Neural cell (in vitro differentiated cells): Measurements from ENCODE around the gene TTC39B. TPM values are rescaled to one million over a fixed set of nuclear protein-coding genes. Genes with fewer than 3 reads are reported as not detected.

ENCODE experiments used
- H2AFZ ChIP-seq: fragments of 200-600, 300-800 bp; sonication (generic), shearing (Covaris generic); 2 replicates; pipeline ENCODE4 v1.6.0; 2014; ENCODE audit warnings: low read depth, mild to moderate bottlenecking, antibody characterized with exemption, low read length, moderate library complexity
- H3F3A ChIP-seq: fragments of 200-600 bp; shearing (Covaris generic); 2 replicates; pipeline ENCODE4 v1.6.1; 2016; ENCODE audit warnings: mild to moderate bottlenecking, moderate library complexity, mixed read lengths, antibody characterized with exemption, low read length; ENCODE audit not compliant: insufficient read depth, poor library complexity, severe bottlenecking
- H3K27ac ChIP-seq: fragments of 200-600, 300-800 bp; sonication (generic), shearing (Covaris generic); 2 replicates; pipeline ENCODE4 v1.5.1; 2014; ENCODE audit warnings: mild to moderate bottlenecking, low read length, moderate library complexity
- H3K27me3 ChIP-seq: fragments of 300-800, 200-600 bp; sonication (generic), shearing (Covaris generic); 2 replicates; pipeline ENCODE4 v1.6.0; 2014; ENCODE audit warnings: mild to moderate bottlenecking, low read depth, low read length, moderate library complexity; ENCODE audit not compliant: insufficient read depth
- H3K36me3 ChIP-seq: fragments of 300-800, 200-600 bp; sonication (generic), shearing (Covaris generic); 2 replicates; pipeline ENCODE4 v1.5.1; 2014; ENCODE audit warnings: mild to moderate bottlenecking, antibody characterized with exemption, low read length, moderate library complexity; ENCODE audit not compliant: insufficient read depth
- H3K4me2 ChIP-seq: fragments of 300-800, 200-600 bp; sonication (generic), shearing (Covaris generic); 2 replicates; pipeline ENCODE4 v1.6.0; 2014; ENCODE audit warnings: mild to moderate bottlenecking, low read length
- H3K4me3 ChIP-seq: fragments of 300-800, 200-600 bp; sonication (generic), shearing (Covaris generic); 2 replicates; pipeline ENCODE4 v1.5.1; 2014; ENCODE audit warnings: mild to moderate bottlenecking, low read length, moderate library complexity
- H3K79me2 ChIP-seq: fragments of 200-600 bp; shearing (Covaris generic); replicated peaks from 2 replicates; pipeline ENCODE4 v1.6.0; 2014; ENCODE audit warnings: mild to moderate bottlenecking, low read length, moderate library complexity; ENCODE audit not compliant: insufficient read depth
- H3K9ac ChIP-seq: fragments of 300-800, 200-600 bp; sonication (generic), shearing (Covaris generic); 2 replicates; pipeline ENCODE4 v1.6.1; 2016; ENCODE audit warnings: mild to moderate bottlenecking, low read length, mixed read lengths
- H3K9me2 ChIP-seq: fragments of 200-600 bp; shearing (Covaris generic); 2 replicates; pipeline ENCODE4 v1.6.1; 2016; ENCODE audit warnings: mild to moderate bottlenecking, low read length, mixed read lengths; ENCODE audit not compliant: insufficient read depth
- H3K9me3 ChIP-seq: fragments of 200-600, 300-800 bp; sonication (generic), shearing (Covaris generic); 2 replicates; pipeline ENCODE4 v1.6.1; 2016; ENCODE audit warnings: mild to moderate bottlenecking, mixed run types, low read length, moderate library complexity, mixed read lengths
- H4K20me1 ChIP-seq: fragments of 200-600 bp; shearing (Covaris generic); 2 replicates; pipeline ENCODE4 v1.6.1; 2016; ENCODE audit warnings: mild to moderate bottlenecking, mixed run types; ENCODE audit not compliant: insufficient read depth
- EP300 ChIP-seq: fragments of 450-650 bp; conservative IDR thresholded peaks from 2 replicates; pipeline ENCODE4 v1.6.1; 2014; ENCODE audit warnings: antibody characterized with exemption, mild to moderate bottlenecking, moderate library complexity; ENCODE audit not compliant: poor library complexity, severe bottlenecking
- EZH2 ChIP-seq: fragments of 200-600, 300-800 bp; shearing (Covaris generic), sonication (generic); IDR thresholded peaks from 2 replicates; pipeline ENCODE4 v1.6.1; 2014; ENCODE audit warnings: antibody characterized with exemption, low read length, borderline replicate concordance, mild to moderate bottlenecking; ENCODE audit not compliant: insufficient read depth, poor library complexity, severe bottlenecking
- MXI1 ChIP-seq: fragments of 450-650 bp; conservative IDR thresholded peaks from 2 replicates; pipeline ENCODE4 v1.6.1; 2014; ENCODE audit warnings: antibody characterized with exemption, mild to moderate bottlenecking; ENCODE audit not compliant: poor library complexity, severe bottlenecking
- POLR2AphosphoS5 ChIP-seq: IDR thresholded peaks from 2 replicates; pipeline ENCODE4 v1.6.1; 2012
- RAD21 ChIP-seq: fragments of 450-650 bp; conservative IDR thresholded peaks from 2 replicates; pipeline ENCODE4 v1.6.1; 2014; ENCODE audit warnings: antibody characterized with exemption, mild to moderate bottlenecking, moderate library complexity
- SMC3 ChIP-seq: fragments of 450-650 bp; conservative IDR thresholded peaks from 2 replicates; pipeline ENCODE4 v1.6.1; 2014; ENCODE audit warnings: antibody characterized with exemption, mild to moderate bottlenecking, moderate library complexity; ENCODE audit not compliant: poor library complexity
- TAF1 ChIP-seq: IDR thresholded peaks from 2 replicates; pipeline ENCODE4 v1.6.1; 2012; ENCODE audit warnings: low read depth
- polyA plus RNA-seq: library from polyadenylated mRNA; depleted of rRNA; stranded (reverse); fragments of >200 nt; gene quantifications from 2 replicates; pipeline ENCODE4 v1.2.3, GENCODE V29; 2014
- TF ChIP-seq, protein P1 (sequence below): fragments of 450-650 bp; IDR thresholded peaks from 2 replicates; pipeline ENCODE4 v1.5.1; 2014; ENCODE audit warnings: antibody characterized with exemption, mild to moderate bottlenecking, moderate library complexity; ENCODE audit not compliant: poor library complexity, severe bottlenecking

The TTC39B gene
- polyA plus RNA-seq, 1 donor from 2014 or later: 2.8 TPM

DNA sequence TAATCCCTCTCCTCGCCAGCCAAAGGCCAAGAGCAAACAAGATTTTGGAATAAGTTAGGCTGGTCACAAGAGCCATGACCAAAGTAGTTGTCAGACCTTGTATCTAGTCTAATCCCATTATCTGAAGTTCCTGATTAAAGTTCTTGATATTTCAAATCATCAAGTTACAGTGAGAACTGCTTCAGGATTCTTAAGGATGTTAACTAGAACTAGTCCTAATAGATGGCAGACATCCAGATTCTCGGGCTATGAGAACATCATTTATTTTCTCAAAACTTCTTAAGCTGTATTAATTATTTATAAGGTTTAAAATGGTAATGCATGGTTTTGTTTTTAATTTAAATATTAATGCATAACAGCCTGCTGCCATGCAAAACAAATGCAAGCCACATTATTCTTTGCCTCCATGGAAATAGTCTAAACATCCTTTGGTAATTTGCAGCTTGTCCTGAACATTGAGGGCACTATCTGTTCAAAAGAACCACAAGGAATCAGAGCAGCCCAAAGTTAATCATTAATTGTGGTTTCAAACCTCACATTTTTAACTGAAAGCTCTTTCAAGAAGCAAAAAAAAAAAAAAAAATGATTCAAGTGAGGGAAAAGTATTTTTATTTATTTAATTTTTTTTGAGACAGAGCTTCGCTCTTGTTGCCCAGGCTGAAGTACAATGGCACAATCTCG, 95.1 kb downstream of the TTC39B start:
- no peak overlapping the region for H3K9ac ChIP-seq
- H3K27me3 ChIP-seq: no peaks in the 10 kb centered on the region
- H3F3A ChIP-seq: no peaks in the 10 kb centered on the region
- TF ChIP-seq EP300: no peak
- TF ChIP-seq MXI1: no peak
- TF ChIP-seq SMC3: peak; percentile 52
- TF ChIP-seq TAF1: no peak
- TF ChIP-seq, protein P1, sequence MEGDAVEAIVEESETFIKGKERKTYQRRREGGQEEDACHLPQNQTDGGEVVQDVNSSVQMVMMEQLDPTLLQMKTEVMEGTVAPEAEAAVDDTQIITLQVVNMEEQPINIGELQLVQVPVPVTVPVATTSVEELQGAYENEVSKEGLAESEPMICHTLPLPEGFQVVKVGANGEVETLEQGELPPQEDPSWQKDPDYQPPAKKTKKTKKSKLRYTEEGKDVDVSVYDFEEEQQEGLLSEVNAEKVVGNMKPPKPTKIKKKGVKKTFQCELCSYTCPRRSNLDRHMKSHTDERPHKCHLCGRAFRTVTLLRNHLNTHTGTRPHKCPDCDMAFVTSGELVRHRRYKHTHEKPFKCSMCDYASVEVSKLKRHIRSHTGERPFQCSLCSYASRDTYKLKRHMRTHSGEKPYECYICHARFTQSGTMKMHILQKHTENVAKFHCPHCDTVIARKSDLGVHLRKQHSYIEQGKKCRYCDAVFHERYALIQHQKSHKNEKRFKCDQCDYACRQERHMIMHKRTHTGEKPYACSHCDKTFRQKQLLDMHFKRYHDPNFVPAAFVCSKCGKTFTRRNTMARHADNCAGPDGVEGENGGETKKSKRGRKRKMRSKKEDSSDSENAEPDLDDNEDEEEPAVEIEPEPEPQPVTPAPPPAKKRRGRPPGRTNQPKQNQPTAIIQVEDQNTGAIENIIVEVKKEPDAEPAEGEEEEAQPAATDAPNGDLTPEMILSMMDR: no peak
- TF ChIP-seq POLR2AphosphoS5: no peak
- H3K9me3 ChIP-seq: no peaks in the 10 kb centered on the region
- no peaks in the 10 kb centered on the region for H4K20me1 ChIP-seq
- H3K4me3 ChIP-seq: no peak overlapping the region
- no peak overlapping the region for H3K4me2 ChIP-seq
- no peak overlapping the region for H2AFZ ChIP-seq
- H3K9me2 ChIP-seq: no peaks in the 10 kb centered on the region
- no peaks in the 10 kb centered on the region for H3K36me3 ChIP-seq
- H3K27ac ChIP-seq: no peak overlapping the region
- no peaks in the 10 kb centered on the region for H3K79me2 ChIP-seq

DNA sequence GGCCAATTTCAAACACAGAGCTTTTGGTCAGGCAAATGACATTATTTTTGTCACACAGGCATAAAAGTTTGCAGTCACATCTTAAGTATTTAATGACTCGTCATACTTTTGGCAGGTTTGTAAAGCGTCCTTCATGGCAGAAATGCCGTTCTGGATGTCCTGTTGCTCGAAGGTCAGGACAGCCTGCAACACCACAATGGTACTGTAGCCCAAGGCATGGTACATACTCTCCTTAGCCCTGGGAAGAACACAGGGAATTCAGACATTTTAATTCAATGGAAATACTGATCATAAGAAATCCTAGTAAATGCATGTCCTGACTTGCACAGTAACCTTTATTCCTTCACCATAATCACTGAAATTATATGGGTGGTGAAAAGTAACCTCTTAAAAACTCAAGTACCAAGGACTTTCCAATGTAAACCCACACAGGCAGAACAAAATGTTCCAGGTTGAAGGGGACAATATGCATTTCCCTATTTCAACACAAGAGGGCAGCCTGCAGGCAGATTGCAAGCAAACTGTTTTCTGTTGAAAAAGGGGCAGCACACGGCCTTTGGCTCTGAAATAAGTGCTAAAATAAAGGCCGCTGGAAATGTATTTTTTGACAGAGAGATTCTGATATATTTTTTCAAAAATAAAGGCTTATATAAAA, 95.7 kb downstream of the TTC39B start:
- Histone ChIP-seq H3K79me2 (no peaks in the 10 kb centered on the region), H3K9me3 (no peaks in the 10 kb centered on the region), H3K4me3 (no peak overlapping the region), H3F3A (no peaks in the 10 kb centered on the region), H3K9me2 (no peaks in the 10 kb centered on the region), H2AFZ (no peak overlapping the region), H4K20me1 (no peaks in the 10 kb centered on the region), H3K9ac (no peak overlapping the region), H3K27ac (no peak overlapping the region), H3K4me2 (no peak overlapping the region), H3K36me3 (no peaks in the 10 kb centered on the region), H3K27me3 (no peaks in the 10 kb centered on the region)
- TF ChIP-seq EZH2: no peak
- TF ChIP-seq MXI1: no peak
- TF ChIP-seq, protein P1: peak; percentile 85
- TF ChIP-seq TAF1: no peak
- peak; percentile 91 for TF ChIP-seq SMC3
- peak; percentile 83 for TF ChIP-seq RAD21
